Fibroblast of skin of right quadriceps (primary cell): Measurements from ENCODE around the gene SEZ6L2.
"Not testable (repeated sequence)": the region's sequence is repeated elsewhere in the genome, so short reads cannot be mapped to it uniquely, and the experiment has no call there.

Experiments used
- DNase-seq: peaks from one replicate; pipeline ENCODE4 v3.0.0-alpha.2; 2013

The SEZ6L2 gene

GRCh38 chr16:29899516-29900101 is at the start of gene SEZ6L2:
SEZ6L2 (minus strand) TSS chr16:29899550; CDS start chr16:29899019, 531 bp downstream.
- DNase-seq = peak; percentile 85

GRCh38 chr16:29947897-29948296 is 48.5 kb upstream of the SEZ6L2 start:
- DNase-seq = no peak

GRCh38 chr16:29943846-29944799 is 44.8 kb upstream of the SEZ6L2 start:
- peak; percentile 99 for DNase-seq

- DNase-seq = no peak
Observed at GRCh38 chr16:29940656-29941055, 41.3 kb upstream of the SEZ6L2 start.

GRCh38 chr16:29931750-29932149 is 32.4 kb upstream of the SEZ6L2 start:
- not testable (repeated sequence) for DNase-seq

- DNase-seq = no peak
Observed at GRCh38 chr16:29927070-29927905, 27.9 kb upstream of the SEZ6L2 start.

- peak; percentile 24 for DNase-seq
Observed at GRCh38 chr16:29926711-29927052, 27.3 kb upstream of the SEZ6L2 start.

GRCh38 chr16:29925781-29926710 is 26.7 kb upstream of the SEZ6L2 start, which contains the start of gene KCTD13:
KCTD13 (minus strand) TSS chr16:29926226; CDS start chr16:29926033, 193 bp downstream.
- DNase-seq = peak; percentile 83

- no peak for DNase-seq
Observed at GRCh38 chr16:29925105-29925756, 25.9 kb upstream of the SEZ6L2 start.

GRCh38 chr16:29922986-29923501 is 23.7 kb upstream of the SEZ6L2 start:
- DNase-seq = no peak

GRCh38 chr16:29922326-29922725 is 23.0 kb upstream of the SEZ6L2 start:
- no peak for DNase-seq

GRCh38 chr16:29921034-29921385 is 21.7 kb upstream of the SEZ6L2 start:
- DNase-seq = no peak

GRCh38 chr16:29920288-29921033 is 21.1 kb upstream of the SEZ6L2 start:
- no peak for DNase-seq

GRCh38 chr16:29916979-29917378 is 17.6 kb upstream of the SEZ6L2 start:
- DNase-seq = no peak

- DNase-seq = no peak
Observed at GRCh38 chr16:29915590-29916247, 16.4 kb upstream of the SEZ6L2 start.

GRCh38 chr16:29913514-29913913 is 14.2 kb upstream of the SEZ6L2 start:
- DNase-seq = no peak

GRCh38 chr16:29912087-29912486 is 12.7 kb upstream of the SEZ6L2 start:
- no peak for DNase-seq

- DNase-seq = no peak
Observed at GRCh38 chr16:29911676-29912010, 12.3 kb upstream of the SEZ6L2 start.

- no peak for DNase-seq
Observed at GRCh38 chr16:29910819-29911675, 11.7 kb upstream of the SEZ6L2 start.
